DND-41 (cell line): ENCODE results near the gene MAGIX.

Source experiments
- ATAC-seq: fragments of 200-7000 bp; cut with Tn5 transposase; 3 replicates; pipeline ENCODE4 v1.9.1; 2021; ENCODE audit warnings: low read depth; ENCODE audit not compliant: insufficient read depth
- DNase-seq: peaks from one replicate; pipeline ENCODE4 v3.0.0-alpha.2; 2020
- H2AFZ ChIP-seq: 2 replicates; pipeline ENCODE4 v1.6.0; 2012; ENCODE audit warnings: low read depth, low read length
- H3K27ac ChIP-seq: 2 replicates; pipeline ENCODE4 v1.5.1; 2012; ENCODE audit warnings: low read length, inconsistent platforms
- H3K27me3 ChIP-seq: fragments of 200-600 bp; sonication (generic); 2 replicates; pipeline ENCODE4 v1.6.0; 2012; ENCODE audit warnings: low read length, mild to moderate bottlenecking, inconsistent platforms; ENCODE audit not compliant: insufficient read depth, poor library complexity
- H3K36me3 ChIP-seq: 2 replicates; pipeline ENCODE4 v1.5.1; 2012; ENCODE audit warnings: low read length, inconsistent platforms; ENCODE audit not compliant: insufficient read depth
- H3K4me1 ChIP-seq: 2 replicates; pipeline ENCODE4 v1.5.1; 2012; ENCODE audit warnings: mild to moderate bottlenecking, low read length; ENCODE audit not compliant: insufficient read depth
- H3K4me2 ChIP-seq: 2 replicates; pipeline ENCODE4 v1.6.0; 2012; ENCODE audit warnings: mild to moderate bottlenecking, moderate library complexity, low read length, inconsistent platforms; ENCODE audit not compliant: insufficient read depth
- H3K4me3 ChIP-seq, 2 experiments: fragments of 200-600 bp in 1 of 2; shearing (Covaris generic) in 1 of 2; 2 replicates each; pipeline ENCODE4 v1.5.1; 2012 to 2016; ENCODE audit warnings: inconsistent platforms in 2 of 2, low read length in 2 of 2, mild to moderate bottlenecking in 2 of 2, low read depth in 1 of 2, moderate library complexity in 1 of 2
- H3K79me2 ChIP-seq: 2 replicates; pipeline ENCODE4 v1.6.0; 2012; ENCODE audit warnings: low read length, inconsistent platforms; ENCODE audit not compliant: insufficient read depth
- H3K9ac ChIP-seq: 2 replicates; pipeline ENCODE4 v1.6.0; 2012; ENCODE audit warnings: low read depth, mild to moderate bottlenecking, inconsistent platforms, low read length, moderate library complexity
- H3K9me3 ChIP-seq: 2 replicates; pipeline ENCODE4 v1.5.1; 2012; ENCODE audit warnings: low read length, moderate library complexity, mild to moderate bottlenecking, inconsistent platforms; ENCODE audit not compliant: insufficient read depth, severe bottlenecking
- H4K20me1 ChIP-seq: 2 replicates; pipeline ENCODE4 v1.6.0; 2012; ENCODE audit warnings: low read length; ENCODE audit not compliant: insufficient read depth
- EZH2 ChIP-seq: IDR thresholded peaks from 3 replicates; pipeline ENCODE4 v1.6.1; 2012; ENCODE audit warnings: borderline replicate concordance, low read depth, mild to moderate bottlenecking, moderate library complexity, low read length, inconsistent platforms; ENCODE audit not compliant: severe bottlenecking
- TF ChIP-seq, protein P1 (sequence below): IDR thresholded peaks from 2 replicates; pipeline ENCODE4 v1.5.1; 2012; ENCODE audit warnings: borderline replicate concordance, low read length, moderate library complexity, mild to moderate bottlenecking; ENCODE audit not compliant: poor library complexity, severe bottlenecking; ENCODE audit errors: extremely low read depth

Gene MAGIX

DNA sequence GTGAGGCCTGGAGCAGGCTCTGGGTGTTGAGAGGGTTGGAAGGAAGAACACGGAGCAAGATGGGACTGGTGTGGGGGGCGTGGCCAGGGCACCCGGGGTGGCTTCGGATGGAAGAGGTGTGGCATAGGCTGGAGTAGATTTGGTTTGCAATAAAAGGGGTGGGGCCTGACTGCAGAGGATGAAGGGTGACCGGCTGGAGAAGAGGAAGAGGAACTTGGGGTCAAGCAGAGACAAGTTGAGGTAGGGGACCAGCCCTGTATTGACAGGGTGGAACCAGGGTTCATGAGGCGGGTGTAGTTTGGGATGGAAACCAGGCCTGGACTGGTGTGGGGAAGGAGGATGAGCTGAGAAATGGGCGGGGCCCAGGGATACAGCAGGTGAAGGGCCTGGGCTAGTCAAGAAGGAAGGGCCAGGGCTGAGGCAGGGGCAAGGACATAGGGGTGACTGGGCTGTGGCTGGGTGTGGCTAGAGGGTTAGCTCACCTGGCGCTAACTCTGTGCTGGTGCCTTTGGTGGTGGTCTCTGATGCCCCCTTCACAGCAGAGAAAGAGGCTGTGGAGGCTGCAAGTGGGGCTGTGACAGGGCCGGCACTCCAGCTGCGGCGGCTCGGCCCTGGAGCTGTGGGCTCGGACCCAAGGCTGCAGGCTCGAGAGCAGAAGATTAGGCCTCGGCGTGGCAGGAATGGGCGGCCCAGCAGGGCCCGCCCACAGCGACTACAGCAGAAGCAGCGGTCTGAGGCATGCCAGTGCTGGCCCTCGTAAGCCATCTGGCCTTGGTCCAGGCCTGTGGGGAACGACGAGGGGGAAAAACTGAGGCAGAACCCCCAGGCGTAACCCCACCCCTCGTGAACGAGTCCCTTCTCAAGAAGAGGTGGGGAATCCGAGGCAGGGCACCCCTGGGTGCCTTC is 14.1 kb downstream of the MAGIX start:
- DNase-seq (no peak), ATAC-seq (no peak)
- Histone ChIP-seq H3K27ac (no peak overlapping the region), H4K20me1 (peaks cover 5% of the 10 kb centered on the region; the same call in 1 of the 2 replicates), H3K79me2 (peaks cover 6% of the 10 kb centered on the region), H3K9me3 (no peaks in the 10 kb centered on the region), H3K9ac (no peak overlapping the region), H3K27me3 (no peaks in the 10 kb centered on the region), H3K4me1 (peaks cover 17% of the 10 kb centered on the region), H3K4me3 (no peak overlapping the region), H2AFZ (no peak overlapping the region), H3K36me3 (peaks cover 39% of the 10 kb centered on the region), H3K4me2 (no peak overlapping the region)
- TF ChIP-seq, protein P1, sequence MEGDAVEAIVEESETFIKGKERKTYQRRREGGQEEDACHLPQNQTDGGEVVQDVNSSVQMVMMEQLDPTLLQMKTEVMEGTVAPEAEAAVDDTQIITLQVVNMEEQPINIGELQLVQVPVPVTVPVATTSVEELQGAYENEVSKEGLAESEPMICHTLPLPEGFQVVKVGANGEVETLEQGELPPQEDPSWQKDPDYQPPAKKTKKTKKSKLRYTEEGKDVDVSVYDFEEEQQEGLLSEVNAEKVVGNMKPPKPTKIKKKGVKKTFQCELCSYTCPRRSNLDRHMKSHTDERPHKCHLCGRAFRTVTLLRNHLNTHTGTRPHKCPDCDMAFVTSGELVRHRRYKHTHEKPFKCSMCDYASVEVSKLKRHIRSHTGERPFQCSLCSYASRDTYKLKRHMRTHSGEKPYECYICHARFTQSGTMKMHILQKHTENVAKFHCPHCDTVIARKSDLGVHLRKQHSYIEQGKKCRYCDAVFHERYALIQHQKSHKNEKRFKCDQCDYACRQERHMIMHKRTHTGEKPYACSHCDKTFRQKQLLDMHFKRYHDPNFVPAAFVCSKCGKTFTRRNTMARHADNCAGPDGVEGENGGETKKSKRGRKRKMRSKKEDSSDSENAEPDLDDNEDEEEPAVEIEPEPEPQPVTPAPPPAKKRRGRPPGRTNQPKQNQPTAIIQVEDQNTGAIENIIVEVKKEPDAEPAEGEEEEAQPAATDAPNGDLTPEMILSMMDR: no peak
- TF ChIP-seq EZH2: no peak

DNA sequence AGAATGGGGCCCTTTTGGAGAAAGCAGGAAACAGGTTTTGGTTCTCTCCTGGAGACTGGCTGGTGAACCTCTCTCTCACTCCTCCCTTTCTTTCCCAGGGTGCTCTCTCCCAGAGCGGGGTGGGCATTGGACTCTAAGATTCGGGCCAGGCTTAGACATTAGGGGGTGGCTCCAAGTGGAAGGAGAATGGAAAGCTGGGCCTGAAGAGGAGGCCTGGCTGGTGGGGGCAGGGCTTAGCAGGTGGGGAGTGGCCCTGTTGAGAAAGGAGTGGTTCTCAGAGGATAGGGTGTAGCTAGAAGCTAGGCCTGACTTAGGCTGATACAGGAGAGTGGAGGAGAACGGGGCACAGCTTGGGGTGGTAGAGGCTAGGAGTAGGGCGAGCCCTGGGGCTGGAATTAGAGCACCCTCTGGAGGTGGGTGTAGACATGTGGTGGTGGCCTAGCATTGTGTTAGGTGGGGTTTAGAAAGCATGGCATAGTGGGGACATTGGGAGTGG is 14.8 kb downstream of the MAGIX start:
- Histone ChIP-seq H3K27ac (no peak overlapping the region), H3K36me3 (peaks cover 41% of the 10 kb centered on the region)

DNA sequence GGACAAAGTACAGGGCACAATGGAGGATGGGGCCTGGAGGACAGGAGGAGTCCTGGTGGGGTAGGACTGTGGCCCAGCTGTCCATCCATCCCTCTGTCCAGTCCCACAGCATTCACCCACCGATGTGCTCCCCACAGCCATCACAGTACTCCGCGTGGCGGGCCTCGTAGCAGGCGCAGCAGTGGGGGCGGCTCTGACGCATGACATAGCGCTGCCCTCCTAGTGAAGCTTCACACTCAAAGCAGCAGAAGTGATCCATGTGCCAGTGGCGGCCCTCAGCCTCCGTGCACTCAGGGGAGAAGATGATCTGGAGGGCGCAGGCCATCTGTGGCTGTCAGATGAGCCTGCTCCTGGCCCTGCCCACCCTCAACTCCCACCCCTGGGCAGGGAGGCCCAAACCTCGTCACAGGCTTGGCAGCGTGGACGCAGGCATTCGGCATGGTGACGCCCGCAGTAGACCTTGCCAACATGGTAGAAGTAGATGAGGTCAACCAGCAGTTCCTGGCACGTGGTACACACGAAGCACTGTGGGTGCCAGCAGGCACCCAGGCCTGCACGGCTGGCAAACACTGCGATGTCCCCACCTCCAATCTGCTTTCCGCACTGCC is 15.4 kb downstream of the MAGIX start:
- Histone ChIP-seq H2AFZ (no peak overlapping the region), H3K4me2 (no peak overlapping the region), H3K4me1 (peaks cover 5% of the 10 kb centered on the region), H3K9ac (no peak overlapping the region), H3K79me2 (peaks cover 3% of the 10 kb centered on the region), H4K20me1 (peaks cover 4% of the 10 kb centered on the region; the same call in 1 of the 2 replicates), H3K27me3 (no peaks in the 10 kb centered on the region), H3K27ac (no peak overlapping the region), H3K4me3 (no peak overlapping the region), H3K36me3 (peaks cover 41% of the 10 kb centered on the region), H3K9me3 (no peaks in the 10 kb centered on the region)
- DNase-seq (no peak), ATAC-seq (no peak)
- TF ChIP-seq EZH2: no peak
- TF ChIP-seq, protein P1: no peak

More for the DNA sequence above, 14.8 kb downstream of the MAGIX start:
- DNase-seq (no peak), ATAC-seq (peak; percentile 46; the same call in 1 of the 3 replicates)
- no peaks in the 10 kb centered on the region for H3K27me3 ChIP-seq
- H4K20me1 ChIP-seq: peaks cover 5% of the 10 kb centered on the region; the same call in 1 of the 2 replicates
- no peak for TF ChIP-seq EZH2
- TF ChIP-seq, protein P1: peak; percentile 38
- H3K9ac ChIP-seq: no peak overlapping the region
- H3K4me3 ChIP-seq: no peak overlapping the region
- no peak overlapping the region for H2AFZ ChIP-seq
- H3K4me1 ChIP-seq: peaks cover 10% of the 10 kb centered on the region
- H3K9me3 ChIP-seq: no peaks in the 10 kb centered on the region
- H3K79me2 ChIP-seq: peaks cover 6% of the 10 kb centered on the region
- H3K4me2 ChIP-seq: no peak overlapping the region
